Effector memory CD8-positive, alpha-beta T cell (primary cell): ENCODE results near the gene ARHGEF28.

Experiments
- ATAC-seq: fragments of 150-1000 bp; cut with Tn5 transposase; replicated peaks from 2 replicates; pipeline ENCODE4 v1.10.0; 2021; ENCODE audit warnings: mild to moderate bottlenecking, moderate library complexity
- DNase-seq, 3 experiments: peaks; one replicate each; pipeline ENCODE4 v3.0.0; 2021
- H3K27ac Mint-ChIP-seq, 2 donors: one replicate each; pipeline ENCODE4 v1.8.0; 2022; ENCODE audit warnings: mild to moderate bottlenecking in 2 of 2, mixed read lengths in 2 of 2, moderate library complexity in 2 of 2
- H3K27me3 Mint-ChIP-seq, 2 donors: one replicate each; pipeline ENCODE4 v1.8.0; 2022; ENCODE audit warnings: mixed read lengths in 2 of 2
- H3K36me3 Mint-ChIP-seq: one replicate; pipeline ENCODE4 v1.8.0; 2022; ENCODE audit warnings: mild to moderate bottlenecking, moderate library complexity, mixed read lengths; ENCODE audit not compliant: insufficient read depth
- H3K4me1 Mint-ChIP-seq, 2 donors: one replicate each; pipeline ENCODE4 v1.8.0; 2022; ENCODE audit warnings: low read depth in 2 of 2, mixed read lengths in 2 of 2
- H3K4me3 Mint-ChIP-seq, 2 donors: one replicate each; pipeline ENCODE4 v1.8.0; 2022; ENCODE audit warnings: mild to moderate bottlenecking in 2 of 2, mixed read lengths in 2 of 2, moderate library complexity in 2 of 2
- H3K9me3 Mint-ChIP-seq, 2 donors: one replicate each; pipeline ENCODE4 v1.8.0; 2022; ENCODE audit warnings: mixed read lengths in 2 of 2

Gene ARHGEF28

GRCh38 chr5:73922875-73923557, 297.0 kb downstream of the ARHGEF28 start:
- no peak overlapping the region for H3K4me3 Mint-ChIP-seq
- H3K27me3 Mint-ChIP-seq: no peaks in the 10 kb centered on the region
- no peak for DNase-seq
- no peaks in the 10 kb centered on the region for H3K9me3 Mint-ChIP-seq
- no peaks in the 10 kb centered on the region for H3K4me1 Mint-ChIP-seq
- no peak overlapping the region for H3K27ac Mint-ChIP-seq
- H3K36me3 Mint-ChIP-seq: no peaks in the 10 kb centered on the region
- no peak for ATAC-seq

- no peak overlapping the region for H3K27ac Mint-ChIP-seq
- H3K36me3 Mint-ChIP-seq: no peaks in the 10 kb centered on the region
- no peaks in the 10 kb centered on the region for H3K9me3 Mint-ChIP-seq
- ATAC-seq (no peak), DNase-seq (no peak)
- no peak overlapping the region for H3K4me3 Mint-ChIP-seq
- H3K27me3 Mint-ChIP-seq: no peaks in the 10 kb centered on the region
- no peaks in the 10 kb centered on the region for H3K4me1 Mint-ChIP-seq
Measured at GRCh38 chr5:73928476-73929070, 302.6 kb downstream of the ARHGEF28 start.

- no peak overlapping the region for H3K27ac Mint-ChIP-seq
- peaks cover 0 to 47% of the 10 kb centered on the region in 2 donors for H3K27me3 Mint-ChIP-seq
- ATAC-seq (no peak), DNase-seq (no peak)
- no peaks in the 10 kb centered on the region for H3K4me1 Mint-ChIP-seq
- no peaks in the 10 kb centered on the region for H3K9me3 Mint-ChIP-seq
- no peaks in the 10 kb centered on the region for H3K36me3 Mint-ChIP-seq
- H3K4me3 Mint-ChIP-seq: no peak overlapping the region
Measured at GRCh38 chr5:73935719-73936118, 309.7 kb downstream of the ARHGEF28 start.

- Mint-ChIP-seq H3K4me3 (no peak overlapping the region), H3K9me3 (peaks cover 0 to 4% of the 10 kb centered on the region in 2 donors), H3K27ac (no peak overlapping the region), H3K36me3 (no peaks in the 10 kb centered on the region), H3K27me3 (peaks cover 0 to 61% of the 10 kb centered on the region in 2 donors), H3K4me1 (no peaks in the 10 kb centered on the region)
- ATAC-seq (no peak), DNase-seq (no peak)
Measured at GRCh38 chr5:73938280-73938937, 312.4 kb downstream of the ARHGEF28 start.

- Mint-ChIP-seq H3K4me3 (no peak overlapping the region), H3K4me1 (no peaks in the 10 kb centered on the region), H3K9me3 (peaks cover 0 to 4% of the 10 kb centered on the region in 2 donors), H3K36me3 (no peaks in the 10 kb centered on the region), H3K27ac (no peak overlapping the region), H3K27me3 (peaks cover 0 to 61% of the 10 kb centered on the region in 2 donors)
- ATAC-seq (no peak), DNase-seq (no peak)
Measured at GRCh38 chr5:73938938-73939320, 312.9 kb downstream of the ARHGEF28 start.

- no peaks in the 10 kb centered on the region for H3K36me3 Mint-ChIP-seq
- ATAC-seq (no peak), DNase-seq (no peak)
- H3K27ac Mint-ChIP-seq: no peak overlapping the region
- peaks cover 0 to 4% of the 10 kb centered on the region in 2 donors for H3K9me3 Mint-ChIP-seq
- H3K27me3 Mint-ChIP-seq: peaks cover 0 to 55% of the 10 kb centered on the region in 2 donors
- H3K4me3 Mint-ChIP-seq: no peak overlapping the region
- H3K4me1 Mint-ChIP-seq: no peaks in the 10 kb centered on the region
Measured at GRCh38 chr5:73939557-73939956, 313.6 kb downstream of the ARHGEF28 start.

- ATAC-seq: no peak
- no peak for DNase-seq
Measured at GRCh38 chr5:73940026-73940425, 314.0 kb downstream of the ARHGEF28 start.

GRCh38 chr5:73940801-73941200, 314.8 kb downstream of the ARHGEF28 start:
- Mint-ChIP-seq H3K36me3 (no peaks in the 10 kb centered on the region), H3K4me3 (no peak overlapping the region), H3K9me3 (peaks cover 0 to 4% of the 10 kb centered on the region in 2 donors), H3K4me1 (no peaks in the 10 kb centered on the region), H3K27me3 (peaks cover 0 to 43% of the 10 kb centered on the region in 2 donors), H3K27ac (no peak overlapping the region)
- DNase-seq: no peak
- no peak for ATAC-seq

More at GRCh38 chr5:73940026-73940425, 314.0 kb downstream of the ARHGEF28 start:
- H3K9me3 Mint-ChIP-seq: peaks cover 0 to 4% of the 10 kb centered on the region in 2 donors
- H3K4me3 Mint-ChIP-seq: no peak overlapping the region
- H3K4me1 Mint-ChIP-seq: no peaks in the 10 kb centered on the region
- H3K36me3 Mint-ChIP-seq: no peaks in the 10 kb centered on the region
- H3K27me3 Mint-ChIP-seq: peaks cover 0 to 51% of the 10 kb centered on the region in 2 donors
- H3K27ac Mint-ChIP-seq: no peak overlapping the region

- H3K4me1 Mint-ChIP-seq: no peaks in the 10 kb centered on the region
- peaks cover 0 to 32% of the 10 kb centered on the region in 2 donors for H3K27me3 Mint-ChIP-seq
- H3K4me3 Mint-ChIP-seq: no peak overlapping the region
- H3K36me3 Mint-ChIP-seq: no peaks in the 10 kb centered on the region
- peaks cover 0 to 4% of the 10 kb centered on the region in 2 donors for H3K9me3 Mint-ChIP-seq
- H3K27ac Mint-ChIP-seq: no peak overlapping the region
- ATAC-seq: no peak
- DNase-seq: no peak
Measured at GRCh38 chr5:73942783-73943182, 316.8 kb downstream of the ARHGEF28 start.

GRCh38 chr5:73943397-73943796, 317.4 kb downstream of the ARHGEF28 start:
- no peak overlapping the region for H3K27ac Mint-ChIP-seq

GRCh38 chr5:73944581-73944980, 318.6 kb downstream of the ARHGEF28 start:
- no peak for DNase-seq

More at GRCh38 chr5:73943397-73943796, 317.4 kb downstream of the ARHGEF28 start:
- no peak for DNase-seq
- H3K4me3 Mint-ChIP-seq: no peak overlapping the region
- no peaks in the 10 kb centered on the region for H3K4me1 Mint-ChIP-seq
- H3K36me3 Mint-ChIP-seq: no peaks in the 10 kb centered on the region
- no peak for ATAC-seq
- peaks cover 0 to 33% of the 10 kb centered on the region in 2 donors for H3K27me3 Mint-ChIP-seq
- H3K9me3 Mint-ChIP-seq: peaks cover 0 to 4% of the 10 kb centered on the region in 2 donors

GRCh38 chr5:73945505-73945904, 319.5 kb downstream of the ARHGEF28 start:
- ATAC-seq (no peak), DNase-seq (no peak)
- H3K9me3 Mint-ChIP-seq: peaks cover 0 to 4% of the 10 kb centered on the region in 2 donors
- no peak overlapping the region for H3K4me3 Mint-ChIP-seq
- no peaks in the 10 kb centered on the region for H3K4me1 Mint-ChIP-seq
- H3K27me3 Mint-ChIP-seq: peaks cover 0 to 38% of the 10 kb centered on the region in 2 donors
- H3K36me3 Mint-ChIP-seq: no peaks in the 10 kb centered on the region
- no peak overlapping the region for H3K27ac Mint-ChIP-seq

More at GRCh38 chr5:73944581-73944980, 318.6 kb downstream of the ARHGEF28 start:
- Mint-ChIP-seq H3K36me3 (no peaks in the 10 kb centered on the region), H3K4me3 (no peak overlapping the region), H3K27ac (no peak overlapping the region), H3K9me3 (peaks cover 0 to 4% of the 10 kb centered on the region in 2 donors), H3K4me1 (no peaks in the 10 kb centered on the region), H3K27me3 (peaks cover 0 to 33% of the 10 kb centered on the region in 2 donors)
- ATAC-seq: no peak

GRCh38 chr5:73946278-73946677, 320.3 kb downstream of the ARHGEF28 start:
- ATAC-seq (no peak), DNase-seq (no peak)
- Mint-ChIP-seq H3K27me3 (peaks cover 0 to 38% of the 10 kb centered on the region in 2 donors), H3K4me3 (no peak overlapping the region), H3K9me3 (peaks cover 0 to 4% of the 10 kb centered on the region in 2 donors), H3K36me3 (no peaks in the 10 kb centered on the region), H3K4me1 (no peaks in the 10 kb centered on the region), H3K27ac (no peak overlapping the region)
